GM06990 (cell line): ENCODE results near the gene CCR6.

Experiments used
- DNase-seq: peaks from one replicate; pipeline ENCODE4 v3.0.0-alpha.2; 2011; ENCODE audit not compliant: insufficient read length; ENCODE audit errors: extremely low read depth
- H3K27me3 ChIP-seq: replicated peaks from 2 replicates; pipeline ENCODE4 v1.6.0; 2011; ENCODE audit warnings: low read length; ENCODE audit not compliant: control insufficient read depth, insufficient read depth
- H3K36me3 ChIP-seq: 2 replicates; pipeline ENCODE4 v1.5.1; 2011; ENCODE audit warnings: low read length; ENCODE audit not compliant: control insufficient read depth, insufficient read depth
- H3K4me3 ChIP-seq: replicated peaks from 2 replicates; pipeline ENCODE4 v1.5.1; 2011; ENCODE audit warnings: low read depth, mild to moderate bottlenecking, control low read depth, low read length
- CTCF ChIP-seq: IDR thresholded peaks from 2 replicates; pipeline ENCODE4 v1.5.1; 2011; ENCODE audit warnings: low read length, control low read depth, mild to moderate bottlenecking, inconsistent platforms; ENCODE audit not compliant: insufficient read depth, poor library complexity, severe bottlenecking

Gene CCR6

GRCh38 chr6:167137081-167137480, 14.2 kb downstream of the CCR6 start:
- no peaks in the 10 kb centered on the region for H3K27me3 ChIP-seq
- TF ChIP-seq CTCF = no peak
- no peaks in the 10 kb centered on the region for H3K36me3 ChIP-seq
- DNase-seq = no peak
- no peak overlapping the region for H3K4me3 ChIP-seq

GRCh38 chr6:167137881-167138280, 15.0 kb downstream of the CCR6 start:
- no peak for DNase-seq
- no peaks in the 10 kb centered on the region for H3K36me3 ChIP-seq
- H3K4me3 ChIP-seq = no peak overlapping the region
- no peaks in the 10 kb centered on the region for H3K27me3 ChIP-seq
- no peak for TF ChIP-seq CTCF

GRCh38 chr6:167139761-167140160, 16.9 kb downstream of the CCR6 start:
- H3K4me3 ChIP-seq = no peak overlapping the region
- H3K36me3 ChIP-seq = no peaks in the 10 kb centered on the region
- no peak for TF ChIP-seq CTCF
- H3K27me3 ChIP-seq = no peaks in the 10 kb centered on the region
- DNase-seq = no peak

- Histone ChIP-seq H3K4me3 (no peak overlapping the region), H3K36me3 (no peaks in the 10 kb centered on the region), H3K27me3 (no peaks in the 10 kb centered on the region)
- DNase-seq = no peak
- no peak for TF ChIP-seq CTCF
These were observed 17.9 kb downstream of the CCR6 start for GRCh38 chr6:167140589-167141474.

- H3K27me3 ChIP-seq = no peaks in the 10 kb centered on the region
- peak; percentile 75 for DNase-seq
- H3K36me3 ChIP-seq = no peaks in the 10 kb centered on the region
- no peak overlapping the region for H3K4me3 ChIP-seq
- peak; percentile 96 for TF ChIP-seq CTCF
These were observed 19.0 kb downstream of the CCR6 start for GRCh38 chr6:167141667-167142432.
